LoVo (cell line): ENCODE results near the gene COBL.
"Not testable (repeated sequence)": the region's sequence is repeated elsewhere in the genome, so short reads cannot be mapped to it uniquely, and the experiment has no call there.

Source experiments
- DNase-seq: peaks from one replicate; pipeline ENCODE4 v3.0.0-alpha.2; 2016; ENCODE audit warnings: low spot score

COBL gene

DNA sequence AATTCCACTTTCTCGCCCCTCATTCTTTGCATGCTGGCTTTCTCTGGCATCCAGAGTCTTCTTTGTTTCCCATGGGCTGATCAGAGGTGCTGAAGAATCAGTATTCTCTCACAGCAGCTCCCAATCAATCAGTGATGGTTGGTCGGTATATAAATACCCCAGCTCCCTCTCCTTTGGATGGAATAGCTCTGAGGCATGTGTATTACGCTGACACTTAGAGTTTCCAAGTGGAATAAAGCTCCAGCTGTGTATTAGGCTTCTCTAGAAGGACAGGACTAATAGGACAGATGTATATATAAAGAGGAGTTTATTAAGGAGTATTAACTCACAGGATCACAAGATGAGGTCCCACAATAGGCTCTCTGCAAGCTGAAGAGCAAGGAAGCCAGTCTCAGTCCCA is 315.7 kb downstream of the COBL start:
- no peak for DNase-seq

DNA sequence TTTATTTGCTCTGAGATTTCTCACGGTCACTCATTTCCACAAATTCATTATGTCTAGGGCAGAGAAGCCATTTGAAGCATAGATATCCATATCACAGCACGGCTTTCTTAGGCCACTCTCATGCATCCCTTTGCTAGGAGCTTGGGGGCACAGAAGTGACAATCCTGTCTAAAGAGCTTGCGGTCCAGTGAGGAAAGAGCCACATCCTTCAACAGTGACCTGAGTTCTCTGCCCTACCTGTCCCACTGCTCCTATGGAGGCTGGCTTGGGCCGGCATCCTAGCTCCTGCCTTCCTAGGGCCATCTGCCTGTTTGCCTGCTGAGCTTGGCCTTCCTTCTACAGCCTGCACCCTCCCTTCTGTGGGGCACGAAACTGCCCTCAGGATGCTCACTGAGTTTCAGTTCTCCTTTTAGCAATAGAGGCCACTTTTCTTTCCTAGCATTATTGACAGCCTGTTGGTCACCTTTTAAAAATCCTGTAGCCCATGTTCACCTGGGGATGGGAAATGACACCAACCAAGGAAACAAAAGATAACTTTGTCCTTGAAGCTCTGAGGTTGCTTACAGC is 321.8 kb downstream of the COBL start:
- DNase-seq = no peak

DNA sequence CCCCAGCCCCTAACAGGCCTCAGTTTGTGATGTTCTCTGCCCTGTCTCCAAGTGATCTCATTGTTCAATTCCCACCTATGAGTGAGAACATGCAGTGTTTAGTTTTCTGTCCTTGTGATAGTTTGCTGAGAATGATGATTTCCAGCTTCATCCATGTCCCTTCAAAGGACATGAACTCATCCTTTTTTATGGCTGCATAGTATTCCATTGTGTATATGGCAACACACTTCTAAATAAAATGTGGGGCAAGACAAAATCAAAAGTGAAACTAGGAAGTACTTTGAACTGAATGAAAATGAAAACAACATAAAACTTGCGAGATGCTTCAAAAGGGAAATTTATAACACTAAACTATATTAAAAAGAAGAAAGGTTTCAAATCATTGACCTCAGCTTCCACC is 326.4 kb downstream of the COBL start:
- not testable (repeated sequence) for DNase-seq

DNA sequence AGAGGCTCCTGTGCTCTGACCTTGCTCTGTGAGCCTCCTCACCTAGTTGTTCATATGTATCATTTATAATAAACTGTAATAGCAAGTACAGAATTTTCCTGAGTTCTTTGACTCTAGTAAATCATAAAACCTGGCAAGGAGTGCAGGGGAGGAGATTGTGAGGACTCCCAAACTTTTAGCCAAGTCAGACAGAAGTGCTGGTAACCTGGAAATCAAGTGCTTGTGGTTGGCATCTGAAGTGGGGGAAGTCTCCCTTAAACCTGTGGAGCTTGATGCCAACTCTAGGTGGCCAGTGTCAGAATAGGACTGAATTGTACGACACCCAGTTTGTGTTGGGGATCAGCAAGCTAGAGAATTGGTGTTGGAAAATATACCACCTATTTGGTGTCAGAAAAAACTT is 327.6 kb downstream of the COBL start:
- DNase-seq = no peak

DNA sequence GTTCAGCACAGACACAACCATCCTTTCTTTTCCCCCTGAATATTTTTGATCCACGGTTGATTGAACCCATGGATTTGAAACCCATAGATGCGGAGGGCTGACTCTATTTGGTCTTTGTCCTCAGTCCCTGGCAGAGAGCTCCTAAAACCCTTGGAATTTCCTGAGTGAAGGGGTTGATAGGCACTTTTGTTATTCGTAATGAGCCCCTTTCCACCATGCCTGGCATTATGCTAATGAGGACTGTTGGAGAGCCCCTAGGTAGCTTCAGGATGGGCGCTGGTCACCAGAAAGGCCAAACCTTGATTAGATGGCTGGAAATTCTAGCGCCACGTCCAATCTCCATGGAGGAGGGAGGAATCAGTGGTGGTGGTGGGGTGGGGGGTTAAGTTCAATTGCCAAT is 328.1 kb downstream of the COBL start:
- no peak for DNase-seq

DNA sequence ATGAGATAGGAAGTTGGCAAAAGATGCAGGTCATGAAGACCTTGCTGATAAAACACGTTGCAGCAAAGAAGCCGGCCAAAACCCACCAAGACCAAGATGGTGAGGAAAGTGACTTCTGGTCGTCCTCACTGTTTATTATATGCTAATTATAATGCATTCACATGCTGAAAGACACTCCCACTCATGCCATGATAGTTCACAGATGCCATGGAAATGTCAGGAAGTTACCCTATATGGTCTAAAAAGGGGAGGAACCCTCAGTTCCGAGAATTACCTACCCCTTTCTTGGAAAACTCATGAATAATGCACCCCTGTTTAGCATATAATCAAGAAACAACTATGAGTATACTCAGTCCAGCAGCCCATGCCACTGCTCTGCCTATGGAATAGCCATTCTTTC is 331.5 kb downstream of the COBL start:
- DNase-seq = no peak

DNA sequence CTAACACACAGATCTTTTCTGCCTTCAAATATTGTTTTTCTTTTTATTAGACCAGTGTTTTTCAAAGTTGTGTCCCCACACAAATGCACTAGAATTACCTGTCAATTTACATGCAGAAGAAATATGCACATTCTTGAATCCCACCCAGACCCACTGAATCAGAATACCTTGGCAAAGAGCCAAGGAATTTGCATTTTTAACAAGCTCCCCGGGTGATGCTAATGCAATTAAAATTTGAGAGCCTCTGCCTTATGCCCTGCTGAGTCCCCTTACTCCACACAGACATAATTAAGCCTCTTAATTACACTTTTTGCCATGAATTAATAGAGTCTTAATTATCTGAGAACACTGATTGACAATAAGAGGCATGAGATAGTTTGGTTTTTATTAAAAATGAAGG is 332.8 kb downstream of the COBL start:
- no peak for DNase-seq

DNA sequence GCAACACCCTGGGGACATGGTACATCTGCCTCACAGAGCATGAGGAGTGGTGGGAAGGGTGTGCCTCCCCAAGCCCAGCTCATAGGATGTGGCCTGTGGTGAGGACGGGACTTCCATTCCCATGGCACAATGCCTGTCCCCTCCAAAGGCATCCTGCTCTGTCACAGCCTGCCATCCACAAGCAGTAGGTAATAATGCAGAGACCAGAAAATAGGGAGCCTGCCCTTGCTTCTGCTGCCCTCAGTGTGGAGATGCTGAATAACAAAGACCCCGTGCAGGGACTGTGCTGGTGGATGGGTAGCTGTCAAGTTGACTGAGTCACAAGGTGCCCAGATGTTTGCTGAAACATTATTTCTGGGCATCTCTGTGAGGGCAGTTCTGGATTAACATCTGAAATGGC is 334.0 kb downstream of the COBL start:
- DNase-seq = no peak

DNA sequence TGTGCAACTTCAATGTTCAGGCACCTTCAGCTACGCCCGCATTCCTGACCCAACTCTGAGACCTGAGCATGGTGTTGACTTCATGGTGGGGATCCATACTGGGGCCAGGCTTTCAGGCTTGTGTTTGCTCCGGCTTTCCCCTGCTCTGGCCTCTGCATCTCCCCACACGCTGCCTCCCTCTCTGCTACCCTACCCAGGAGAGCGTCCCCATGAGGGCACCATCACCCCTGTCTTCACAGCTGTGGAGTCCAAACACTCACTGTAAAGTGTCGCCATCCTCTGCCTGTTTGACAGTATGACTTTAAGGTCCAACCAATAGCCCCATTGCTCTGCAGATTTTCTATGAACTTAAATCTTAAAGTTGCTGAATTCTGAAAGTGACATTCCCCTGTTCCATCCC is 334.9 kb downstream of the COBL start:
- DNase-seq = no peak

DNA sequence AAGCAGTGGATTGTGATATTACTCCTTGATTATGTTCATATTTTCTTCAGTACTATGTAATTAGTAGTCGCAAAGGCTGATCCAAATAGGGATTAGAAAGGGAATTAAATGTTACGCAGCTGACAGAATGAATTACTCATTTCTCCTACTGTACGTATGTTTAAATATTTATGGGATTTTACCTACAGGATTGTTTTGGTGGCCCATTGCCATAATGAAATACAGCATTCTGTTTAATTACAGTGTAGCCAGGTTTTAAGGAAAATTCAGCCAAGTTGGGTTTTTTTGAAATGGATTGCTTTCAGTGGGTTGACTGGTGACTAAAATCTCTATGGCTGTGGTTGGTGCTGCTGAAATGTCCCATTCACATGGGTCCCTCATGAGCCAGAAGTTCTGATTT is 336.2 kb downstream of the COBL start:
- no peak for DNase-seq

DNA sequence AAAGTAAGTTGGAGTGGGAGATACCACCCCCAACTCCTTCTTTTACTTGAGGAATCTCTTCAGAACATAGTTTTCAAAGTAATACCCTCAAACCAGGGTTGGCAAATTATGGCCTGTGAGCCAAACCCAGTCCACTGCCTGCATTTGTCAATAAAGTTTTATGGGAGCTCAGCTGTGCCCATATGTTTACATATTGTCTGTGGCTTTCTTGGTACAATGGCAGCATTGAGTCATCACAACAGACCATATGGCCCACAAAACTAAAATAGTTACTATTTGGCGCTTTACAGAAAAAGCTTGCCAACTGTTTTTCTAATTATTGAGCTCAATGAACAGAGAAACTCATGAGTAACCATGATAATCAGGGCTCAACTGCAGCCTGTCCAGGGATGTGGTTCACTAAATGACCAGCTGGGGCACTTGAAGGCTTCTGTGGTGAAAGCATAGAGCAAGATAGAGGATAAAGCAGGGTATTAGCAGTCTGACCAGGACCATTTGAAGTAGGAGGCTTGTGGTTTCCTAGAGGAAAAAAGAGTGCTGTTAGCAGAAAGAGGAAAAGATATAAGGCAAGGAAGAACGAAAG is 337.9 kb downstream of the COBL start:
- no peak for DNase-seq

DNA sequence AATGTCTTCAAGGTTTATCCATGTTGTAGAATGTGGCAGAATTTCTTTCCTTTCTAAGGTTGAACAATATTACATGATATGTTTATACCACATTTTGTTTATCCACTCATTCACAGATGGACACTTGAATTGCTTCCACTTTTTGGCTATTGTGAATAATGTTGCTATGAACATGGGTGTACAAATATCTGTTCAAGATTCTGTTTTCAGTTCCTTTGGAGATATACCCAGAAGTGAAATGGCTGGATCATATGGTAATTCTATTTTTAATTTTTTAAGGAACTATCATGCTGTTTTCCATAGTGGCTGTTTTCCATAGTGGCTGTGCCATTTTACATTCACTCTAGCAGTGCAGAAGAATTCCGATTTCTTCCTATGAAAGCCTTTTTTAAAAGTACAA is 339.2 kb downstream of the COBL start:
- no peak for DNase-seq

DNA sequence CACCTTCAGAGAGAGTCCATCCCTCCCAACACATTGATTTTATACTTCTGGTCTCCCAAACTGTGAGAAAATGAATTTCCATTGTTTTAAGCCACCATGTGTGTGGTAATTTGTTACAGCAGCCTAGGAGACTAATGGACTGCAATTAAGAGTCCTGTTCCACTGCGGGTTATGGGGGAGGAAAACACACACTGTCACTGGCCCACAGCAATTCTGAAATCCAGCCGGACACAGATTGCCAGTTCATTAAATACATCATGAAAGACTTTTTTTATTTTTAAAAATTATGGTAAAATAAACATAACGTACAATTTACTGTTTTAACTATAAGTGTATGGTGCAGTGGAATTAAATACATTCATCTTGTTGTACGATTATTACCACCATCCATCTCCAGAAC is 340.5 kb downstream of the COBL start:
- DNase-seq = no peak

DNA sequence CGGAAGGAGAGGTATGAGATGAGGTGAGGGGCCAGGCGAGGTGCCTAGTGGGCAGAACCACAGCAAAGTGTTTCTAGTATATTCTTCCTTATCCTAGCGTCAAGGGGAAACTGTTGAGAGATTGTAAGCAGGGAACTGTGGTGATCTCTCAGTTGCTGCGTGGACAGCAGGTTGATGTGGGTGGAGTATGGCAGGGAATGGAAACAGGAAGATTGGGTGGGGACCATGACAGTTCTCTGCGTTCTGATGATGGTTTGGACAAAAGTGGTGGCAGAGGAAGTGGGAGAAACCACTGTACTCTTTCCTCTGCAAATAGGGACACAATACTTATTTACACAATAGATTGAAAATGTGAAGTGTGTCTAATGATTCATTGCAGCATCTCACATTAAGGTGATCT is 342.4 kb downstream of the COBL start:
- no peak for DNase-seq

DNA sequence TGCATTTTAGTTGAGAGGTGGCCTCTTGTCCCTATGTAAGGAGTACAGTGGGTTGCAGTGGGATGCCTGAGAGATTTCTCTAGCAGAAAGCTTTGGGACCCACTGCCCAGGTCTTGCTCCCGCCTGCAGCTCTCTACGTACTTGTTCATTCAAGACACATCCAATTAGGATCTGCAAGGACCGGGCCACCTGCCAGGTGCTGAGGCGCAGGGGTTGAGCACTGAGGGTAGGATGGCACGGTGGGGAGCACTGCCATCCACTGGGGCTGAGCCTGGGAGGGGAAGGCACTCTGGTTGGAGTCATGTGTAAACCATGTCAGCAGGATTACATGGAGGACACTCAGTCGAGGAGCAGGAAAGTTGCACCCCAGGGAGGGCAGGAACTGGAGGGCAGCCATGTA is 342.8 kb downstream of the COBL start:
- DNase-seq = no peak

DNA sequence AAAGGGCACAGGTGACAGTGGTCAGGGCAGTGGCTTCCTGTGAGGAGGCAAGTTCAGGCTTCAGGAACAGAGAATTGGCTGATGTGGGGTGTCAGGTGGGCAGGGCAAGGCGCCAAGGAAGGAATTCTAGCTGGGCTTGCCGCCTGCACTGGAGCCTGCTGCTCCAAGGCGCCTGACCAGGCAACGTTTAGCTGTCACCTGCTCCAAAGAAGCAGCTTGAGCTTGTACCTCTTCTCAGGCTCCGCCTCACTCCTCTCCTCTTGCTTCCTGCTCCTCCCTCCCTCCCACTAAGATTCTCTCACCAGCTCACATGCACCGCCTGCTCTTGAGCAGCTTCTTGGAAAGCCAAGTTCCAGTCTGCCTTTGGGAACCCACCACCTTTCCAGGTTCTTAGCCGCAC is 346.5 kb downstream of the COBL start:
- DNase-seq = no peak
